Tibial nerve (tissue), 4 donors: Measurements from ENCODE around the gene RASSF5. TPM values are rescaled to one million over a fixed set of nuclear protein-coding genes. Genes with fewer than 3 reads are reported as not detected.

Experiments used
- DNase-seq, 2 donors: peaks; one replicate each; pipeline ENCODE4 v3.0.0-alpha.2; 2019; ENCODE audit warnings: low spot score in 2 of 2
- H3K27ac ChIP-seq, 4 donors: fragments of 200-600 bp; sonication (generic) in 3 of 4; one replicate each; pipeline ENCODE4 v1.5.1; 2017 to 2019; ENCODE audit warnings: mild to moderate bottlenecking in 1 of 4
- H3K27me3 ChIP-seq, 2 donors: fragments of 200-600 bp; sonication (generic) in 1 of 2; one replicate each; pipeline versions ENCODE4 v1.5.1 to v1.6.0; 2017 to 2019
- H3K36me3 ChIP-seq, 3 donors: fragments of 200-600 bp; sonication (generic); one replicate each; pipeline ENCODE4 v1.5.1; 2018 to 2019
- H3K4me1 ChIP-seq, 4 donors: fragments of 200-600 bp; sonication (generic) in 3 of 4; one replicate each; pipeline ENCODE4 v1.5.1; 2017 to 2019
- H3K4me3 ChIP-seq, 4 donors: fragments of 200-600 bp; sonication (generic) in 3 of 4; one replicate each; pipeline ENCODE4 v1.5.1; 2017 to 2019; ENCODE audit warnings: mild to moderate bottlenecking in 1 of 4, moderate library complexity in 1 of 4
- H3K9me3 ChIP-seq, 4 donors: fragments of 200-600 bp; sonication (generic) in 3 of 4; one replicate each; pipeline ENCODE4 v1.5.1; 2017 to 2019
- CTCF ChIP-seq, 5 experiments: fragments of 200-600 bp in 3 of 5; fragments of 450-650 bp in 2 of 5; sonication (generic) in 3 of 5; IDR thresholded peaks; one replicate each; pipeline ENCODE4 v1.5.1; 2016 to 2019; ENCODE audit warnings: antibody characterized with exemption in 5 of 5, mild to moderate bottlenecking in 3 of 5, moderate library complexity in 2 of 5
- EP300 ChIP-seq, 2 donors: sonication (generic); formaldehyde crosslinking; IDR thresholded peaks; one replicate each; pipeline ENCODE4 v1.6.1; 2017; ENCODE audit warnings: antibody characterized with exemption in 2 of 2, mild to moderate bottlenecking in 1 of 2
- POLR2A ChIP-seq, 2 donors: fragments of 450-650 bp; IDR thresholded peaks; one replicate each; pipeline ENCODE4 v1.6.1; 2017; ENCODE audit warnings: antibody characterized with exemption in 2 of 2, mild to moderate bottlenecking in 2 of 2, moderate library complexity in 2 of 2
- WGBS, 2 donors: methylation state at CpG; one replicate each; pipeline ENCODE4 v1.1.5; 2018; 5-methylcytosine and 5-hydroxymethylcytosine counted together
- total RNA-seq, 4 donors: library from RNA; depleted of rRNA; stranded (reverse); fragments of >200 nt; gene quantifications; one replicate each; pipeline ENCODE4 v1.1.0, GENCODE V29; 2016

RASSF5 gene
- total RNA-seq, 4 donors from 2014 or later = 24.0 to 32.9 (median 30.2) TPM

- Histone ChIP-seq H3K36me3 (peaks cover 0 to 4% (median 0%) of the 10 kb centered on the region in 3 donors), H3K27ac (no peak overlapping the region), H3K4me1 (peaks cover 0 to 32% (median 11%) of the 10 kb centered on the region in 4 donors), H3K9me3 (no peaks in the 10 kb centered on the region), H3K4me3 (no peak overlapping the region), H3K27me3 (no peaks in the 10 kb centered on the region)
- 71 to 73% methylated on average over 12 of the region's 12 CpGs for WGBS, 2 donors
- no peak for DNase-seq
- TF ChIP-seq POLR2A (IDR thresholded peaks at IDR 0.05) = no peak
- no peak for TF ChIP-seq CTCF (IDR thresholded peaks at IDR 0.05)
- TF ChIP-seq EP300 (IDR thresholded peaks at IDR 0.05) = no peak
Measured at GRCh38 chr1:206490771-206491405, 16.4 kb upstream of the RASSF5 start.

- Histone ChIP-seq H3K9me3 (no peaks in the 10 kb centered on the region), H3K27me3 (no peaks in the 10 kb centered on the region), H3K27ac (no peak overlapping the region), H3K4me1 (peaks cover 0 to 39% (median 14%) of the 10 kb centered on the region in 4 donors), H3K36me3 (peaks cover 0 to 4% (median 0%) of the 10 kb centered on the region in 3 donors), H3K4me3 (no peak overlapping the region)
- TF ChIP-seq CTCF (IDR thresholded peaks at IDR 0.05) (no peak), EP300 (IDR thresholded peaks at IDR 0.05) (no peak), POLR2A (IDR thresholded peaks at IDR 0.05) (no peak)
- no peak for DNase-seq
- WGBS, 2 donors = 91 to 100% methylated on average over 4 of the region's 4 CpGs
Measured at GRCh38 chr1:206491616-206492015, 15.7 kb upstream of the RASSF5 start.

- Histone ChIP-seq H3K27ac (no peak overlapping the region), H3K4me3 (no peak overlapping the region), H3K9me3 (no peaks in the 10 kb centered on the region), H3K4me1 (peaks cover 0 to 39% (median 15%) of the 10 kb centered on the region in 4 donors), H3K36me3 (peaks cover 0 to 4% (median 0%) of the 10 kb centered on the region in 3 donors), H3K27me3 (no peaks in the 10 kb centered on the region)
- TF ChIP-seq EP300 (IDR thresholded peaks at IDR 0.05) (no peak), POLR2A (IDR thresholded peaks at IDR 0.05) (no peak), CTCF (IDR thresholded peaks at IDR 0.05) (no peak)
- 93 to 94% methylated on average over 6 to 10 of the region's 10 CpGs for WGBS, 2 donors
- DNase-seq = no peak
Measured at GRCh38 chr1:206492589-206492988, 14.7 kb upstream of the RASSF5 start.

GRCh38 chr1:206493279-206493678, 14.1 kb upstream of the RASSF5 start:
- Histone ChIP-seq H3K4me3 (no peak overlapping the region), H3K27ac (no peak overlapping the region), H3K9me3 (no peaks in the 10 kb centered on the region), H3K36me3 (peaks cover 0 to 4% (median 0%) of the 10 kb centered on the region in 3 donors), H3K27me3 (no peaks in the 10 kb centered on the region), H3K4me1 (peaks cover 0 to 37% (median 15%) of the 10 kb centered on the region in 4 donors)
- TF ChIP-seq POLR2A (IDR thresholded peaks at IDR 0.05) (no peak), EP300 (IDR thresholded peaks at IDR 0.05) (no peak), CTCF (IDR thresholded peaks at IDR 0.05) (no peak)
- DNase-seq = no peak
- WGBS, 2 donors = 93 to 97% methylated on average over 9 of the region's 9 CpGs

- H3K36me3 ChIP-seq = peaks cover 0 to 4% (median 0%) of the 10 kb centered on the region in 3 donors
- H3K9me3 ChIP-seq = no peaks in the 10 kb centered on the region
- no peaks in the 10 kb centered on the region for H3K27me3 ChIP-seq
- WGBS, 2 donors = 77 to 81% methylated on average over 6 of the region's 6 CpGs
- no peak for DNase-seq
- TF ChIP-seq EP300 (IDR thresholded peaks at IDR 0.05) = no peak
- TF ChIP-seq CTCF (IDR thresholded peaks at IDR 0.05) = no peak
- no peak for TF ChIP-seq POLR2A (IDR thresholded peaks at IDR 0.05)
- H3K27ac ChIP-seq = peak overlapping the region in 3 of 4 donors; percentile 26 to 65 (median 26)
- peaks cover 0 to 33% (median 15%) of the 10 kb centered on the region in 4 donors for H3K4me1 ChIP-seq
- H3K4me3 ChIP-seq = no peak overlapping the region
Measured at GRCh38 chr1:206495011-206495461, 12.3 kb upstream of the RASSF5 start.
